GM21825 (cell line): ENCODE data around the gene SH3RF3.

Source experiments
- ATAC-seq: cut with Tn5 transposase; IDR thresholded peaks from one replicate; pipeline ENCODE4 v1.9.1; 2021; ENCODE audit warnings: mild to moderate bottlenecking, moderate library complexity; ENCODE audit not compliant: unreplicated experiment

SH3RF3 gene

DNA sequence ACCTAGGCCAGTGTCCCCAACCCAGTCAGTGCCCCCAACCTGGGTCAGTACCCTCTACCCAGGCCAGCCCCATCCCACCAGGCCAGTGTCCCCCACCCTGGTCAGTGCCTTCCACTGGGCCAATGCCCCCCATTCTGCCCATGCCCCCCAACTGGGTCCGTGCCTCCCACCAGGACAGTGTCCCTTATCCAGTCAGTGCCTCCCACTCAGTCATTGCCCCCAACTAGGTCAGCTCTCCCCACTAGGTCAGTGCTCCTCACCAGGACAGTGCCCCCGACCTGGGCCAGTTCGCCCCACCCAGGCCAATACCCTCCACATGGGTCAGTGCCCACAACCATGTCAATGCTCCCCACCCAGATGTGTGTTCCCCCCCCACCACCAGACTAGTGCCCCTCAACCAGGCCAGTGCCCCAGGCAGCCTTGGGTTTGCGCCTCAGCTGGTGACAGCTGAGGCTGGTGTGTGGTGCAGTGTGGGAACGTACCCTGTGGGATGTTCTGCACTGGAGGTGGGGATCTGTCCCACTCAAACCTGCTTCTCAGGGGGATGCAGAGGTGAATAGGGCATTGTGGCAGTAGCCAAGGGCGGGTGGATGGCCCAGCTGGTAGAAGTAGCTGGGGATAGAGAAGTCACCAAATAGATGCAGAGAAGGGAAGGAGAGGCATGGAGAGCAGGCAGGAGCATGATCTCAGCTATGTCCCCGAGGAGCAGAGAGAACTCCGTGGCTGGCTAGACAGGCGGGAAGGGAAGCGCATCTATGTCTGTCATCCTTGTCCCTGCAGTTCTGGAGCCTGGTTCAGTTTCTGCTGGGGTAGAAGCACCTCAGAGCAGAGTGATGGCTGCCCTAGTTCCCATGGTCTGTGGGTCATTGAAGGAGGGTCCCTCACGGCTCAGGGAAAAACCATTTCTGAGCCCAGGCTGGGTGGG lies 168.8 kb downstream of the SH3RF3 start:
- ATAC-seq, result no peak

DNA sequence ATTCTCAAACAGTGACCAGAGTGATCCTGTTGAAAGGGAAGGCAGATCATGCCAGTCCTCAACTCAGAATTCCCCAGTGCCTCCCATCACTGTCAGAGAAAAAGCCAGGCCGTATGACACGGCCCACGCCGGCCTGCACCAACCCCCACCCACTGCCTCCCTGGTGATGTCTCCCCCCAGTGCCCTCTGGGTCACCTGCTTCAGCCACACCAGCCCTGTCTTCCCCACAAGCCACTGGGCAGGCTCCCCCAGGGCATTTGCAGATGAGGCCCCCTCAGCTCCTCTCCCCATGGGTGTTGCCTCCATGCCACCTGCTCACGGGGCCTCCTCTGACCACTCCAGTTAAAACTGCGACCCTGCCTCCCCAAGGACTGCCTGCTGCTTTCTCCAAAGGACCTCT lies 169.8 kb downstream of the SH3RF3 start:
- no peak for ATAC-seq

DNA sequence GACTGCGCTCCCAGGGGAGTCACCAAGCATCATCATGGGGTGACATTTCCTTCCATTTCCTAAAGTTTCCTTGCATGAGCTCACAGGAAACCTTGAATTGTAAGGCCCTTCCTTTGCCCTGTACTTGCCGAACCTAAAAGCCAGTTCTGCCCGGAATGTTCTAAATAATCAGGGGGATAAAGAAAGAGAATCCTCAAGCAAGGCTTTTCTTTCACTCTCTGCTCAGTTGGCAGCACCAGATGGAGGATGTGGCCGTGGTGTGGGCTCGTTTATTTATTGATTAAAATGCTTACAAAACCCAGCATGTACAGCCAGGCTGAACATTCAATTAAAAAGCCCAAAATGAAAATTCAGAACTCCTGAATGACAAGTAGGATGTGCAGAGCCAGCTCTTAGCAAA lies 170.5 kb downstream of the SH3RF3 start:
- ATAC-seq, result no peak

DNA sequence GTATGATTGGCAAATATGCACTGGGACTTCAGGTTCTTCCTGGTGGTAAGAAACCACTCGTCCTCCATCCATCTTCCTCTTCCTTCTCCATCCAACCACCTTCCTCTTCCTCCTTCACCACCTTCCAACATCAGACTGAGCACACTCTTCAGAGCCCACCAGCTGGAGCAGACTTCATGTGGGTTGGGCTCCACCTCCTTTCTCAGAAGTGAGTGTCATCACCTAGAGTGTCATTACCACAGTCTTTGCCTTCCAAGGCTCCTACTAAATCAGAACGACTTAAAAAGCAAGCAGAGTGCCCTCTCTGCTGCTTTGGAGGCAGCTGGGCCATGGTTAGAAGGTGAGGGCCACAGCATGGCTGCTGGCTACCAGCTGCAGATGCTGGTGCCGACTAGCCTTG lies 171.6 kb downstream of the SH3RF3 start:
- ATAC-seq, result no peak

DNA sequence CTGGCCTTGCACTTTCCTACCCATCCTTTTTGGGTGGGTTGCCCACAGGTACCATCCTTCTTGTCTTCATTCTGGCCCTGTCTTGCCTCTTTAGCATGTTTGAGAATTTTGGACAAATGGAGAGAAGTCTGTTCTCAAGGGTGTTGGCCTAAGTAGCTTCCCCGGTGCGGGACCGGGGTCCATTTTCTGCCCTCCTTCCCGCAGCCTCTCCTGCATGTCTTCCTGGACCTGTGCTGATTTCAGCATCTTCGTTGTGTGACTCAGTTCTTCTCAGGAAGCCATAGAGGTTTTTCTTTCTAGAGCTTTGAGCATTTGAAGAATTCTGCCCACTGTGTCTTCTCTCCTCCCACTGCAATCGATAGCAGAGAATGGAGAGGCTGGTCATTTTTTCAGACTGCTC lies 172.7 kb downstream of the SH3RF3 start:
- ATAC-seq, result no peak

DNA sequence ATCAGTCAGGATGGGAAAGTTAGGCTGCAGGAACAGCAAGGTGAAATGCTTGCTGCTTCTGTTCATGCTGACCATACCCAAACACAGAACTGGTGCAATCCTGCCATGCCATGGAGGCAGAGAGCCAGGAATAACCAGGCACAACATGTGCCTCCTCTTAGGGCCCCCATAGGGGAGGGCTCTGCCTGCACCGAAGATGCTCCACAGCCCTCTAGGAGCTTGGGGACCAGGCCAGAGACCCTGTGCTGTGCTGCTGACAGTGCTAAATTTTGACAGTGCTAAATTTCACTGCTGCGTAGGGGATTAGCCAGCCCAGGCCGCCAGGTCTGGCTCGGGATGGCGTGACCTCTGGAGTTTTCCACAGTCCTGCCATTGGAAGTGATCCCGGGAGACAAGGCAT lies 173.3 kb downstream of the SH3RF3 start:
- ATAC-seq, result no peak

DNA sequence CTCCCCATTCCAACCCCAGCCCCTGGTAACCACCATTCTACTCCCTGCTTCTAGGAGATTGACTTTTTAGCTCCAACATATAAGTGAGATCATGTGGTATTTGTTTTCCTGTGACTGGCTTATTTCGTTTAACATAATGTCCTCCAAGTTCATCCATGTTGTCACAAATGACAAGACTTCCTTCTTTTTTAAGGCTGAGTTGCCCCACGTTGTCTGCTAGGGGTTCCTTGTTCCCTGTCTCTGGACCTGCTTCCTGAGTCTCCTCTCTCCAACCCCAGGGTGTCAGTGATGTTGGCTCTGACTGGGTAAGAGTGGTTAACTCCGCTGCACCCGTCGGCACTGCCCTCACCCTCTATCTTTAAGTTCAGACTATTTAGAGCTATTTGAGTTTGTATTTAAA lies 175.2 kb downstream of the SH3RF3 start:
- no peak for ATAC-seq

DNA sequence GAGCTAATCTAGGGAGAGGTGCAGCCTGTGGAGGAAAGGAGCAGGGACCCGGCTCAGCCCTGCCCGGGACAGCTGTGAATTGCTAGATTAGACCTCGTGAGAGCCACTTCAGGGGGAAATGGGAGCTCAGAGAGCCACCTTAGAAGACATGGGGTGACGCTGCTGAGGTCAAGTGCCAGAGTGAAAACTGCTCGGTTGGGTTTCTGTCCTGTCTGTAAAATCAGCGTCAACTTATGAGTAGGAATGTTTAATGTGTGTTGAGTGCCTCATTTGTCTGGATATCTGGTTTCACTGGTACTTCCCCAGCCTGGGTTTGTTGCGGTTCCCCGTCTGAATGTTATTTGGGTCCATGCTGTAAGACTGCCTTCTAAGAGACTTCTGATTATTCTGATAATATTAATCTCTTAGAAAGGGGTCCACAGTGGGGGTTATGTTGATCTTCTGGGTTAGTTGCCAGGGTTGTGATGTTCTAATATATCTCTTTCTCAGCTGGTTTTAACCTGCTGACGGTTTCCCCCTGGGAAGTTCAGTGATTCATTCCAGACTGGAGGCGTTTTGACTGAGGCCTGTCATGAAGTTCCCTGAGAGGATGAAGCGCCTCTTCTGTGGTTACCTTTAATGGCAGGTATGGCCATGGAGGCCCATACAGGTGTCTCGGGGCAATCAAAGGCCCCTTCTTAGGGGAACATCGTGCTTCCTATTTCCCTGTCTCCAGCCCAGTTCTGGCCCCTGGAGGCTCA lies 175.9 kb downstream of the SH3RF3 start:
- ATAC-seq, result no peak

DNA sequence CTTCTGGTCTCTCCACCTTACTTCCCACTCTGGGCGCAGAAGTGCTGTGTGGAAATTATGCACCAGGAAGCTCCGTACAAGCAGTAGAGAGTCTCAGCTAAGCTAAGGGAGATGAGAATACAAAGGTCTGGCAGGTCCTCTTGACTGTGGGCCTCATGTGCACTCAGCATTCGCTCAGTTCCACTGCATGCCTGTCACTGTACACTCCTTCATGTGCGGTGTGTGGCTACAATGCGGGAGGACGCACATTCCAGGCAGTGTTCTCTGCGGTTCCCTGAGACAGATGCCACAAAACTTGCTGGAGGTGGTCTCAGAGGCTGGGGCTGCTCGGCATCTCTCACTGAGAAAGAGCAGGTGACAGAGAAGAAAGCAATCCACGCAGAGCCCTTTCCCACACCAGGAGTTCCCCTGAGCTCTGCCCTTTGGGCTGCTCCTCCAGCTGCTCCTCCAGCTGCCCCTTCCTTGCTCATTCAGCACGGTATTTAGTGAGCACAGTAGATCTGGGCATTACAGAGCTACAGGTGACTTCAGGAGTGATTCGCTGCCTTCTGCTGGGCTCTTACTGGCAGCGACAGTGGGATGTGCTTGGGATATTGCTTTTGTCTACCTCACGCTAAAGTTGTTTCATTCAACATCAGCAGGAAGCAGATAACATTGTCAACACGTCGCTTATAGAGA lies 176.6 kb downstream of the SH3RF3 start:
- no peak for ATAC-seq

DNA sequence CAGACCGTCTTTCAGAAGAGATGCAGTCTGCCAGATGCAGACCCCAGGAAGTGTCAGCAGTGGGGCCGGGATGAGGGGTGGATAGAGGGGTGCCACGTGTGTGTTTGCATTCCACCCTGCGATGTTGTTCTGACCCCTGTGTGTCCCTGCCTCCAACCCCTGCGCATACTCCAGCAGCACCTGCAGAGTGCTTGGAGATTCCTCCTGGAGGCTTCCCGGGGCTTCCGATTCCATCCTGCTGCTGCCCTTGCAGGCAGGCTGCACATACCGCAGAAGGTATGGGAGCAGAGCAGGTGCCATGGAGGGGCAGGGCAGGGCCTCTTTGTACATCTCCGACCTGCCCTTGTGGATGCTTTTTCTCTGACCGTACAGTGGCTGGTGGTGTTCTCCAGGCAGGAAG lies 177.2 kb downstream of the SH3RF3 start:
- ATAC-seq, result no peak

DNA sequence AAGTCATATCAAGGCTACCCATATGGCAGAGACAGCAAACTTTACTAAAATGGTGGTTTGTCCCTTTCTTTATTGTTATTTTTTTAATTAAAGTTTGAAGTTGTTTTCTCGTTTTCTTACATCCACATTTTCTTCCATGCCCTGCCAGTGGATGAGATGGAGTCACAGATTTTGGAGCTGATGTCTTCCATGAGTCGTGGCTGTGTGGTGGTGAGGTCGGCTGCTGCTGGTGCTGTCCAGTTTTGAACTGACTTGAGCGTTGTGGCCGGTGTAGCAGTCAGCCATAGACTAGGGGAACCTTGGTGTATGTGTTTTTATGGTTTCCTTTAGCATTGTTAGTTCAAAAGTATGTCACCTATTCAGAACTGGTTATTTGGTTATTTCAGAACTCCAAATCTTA lies 182.8 kb downstream of the SH3RF3 start:
- no peak for ATAC-seq

DNA sequence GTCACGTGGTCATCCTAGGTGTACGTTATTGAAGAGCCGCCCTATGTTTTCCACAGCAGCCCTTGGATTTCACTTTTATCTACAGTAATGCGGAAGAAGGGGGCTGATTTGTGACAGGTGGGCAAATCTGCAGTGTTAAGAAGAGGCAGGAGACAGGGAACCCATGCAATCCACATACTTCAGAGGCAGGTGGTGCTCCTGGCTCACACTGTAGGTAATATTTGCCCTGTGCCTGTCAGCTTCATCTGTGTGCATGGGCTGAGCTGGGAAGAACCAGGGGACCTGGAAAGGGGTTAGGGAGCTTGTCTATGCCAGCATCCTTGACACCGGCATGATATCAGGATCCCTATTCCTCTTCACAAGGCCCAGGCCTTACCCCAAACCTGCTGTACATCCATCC lies 183.9 kb downstream of the SH3RF3 start:
- ATAC-seq, result no peak

DNA sequence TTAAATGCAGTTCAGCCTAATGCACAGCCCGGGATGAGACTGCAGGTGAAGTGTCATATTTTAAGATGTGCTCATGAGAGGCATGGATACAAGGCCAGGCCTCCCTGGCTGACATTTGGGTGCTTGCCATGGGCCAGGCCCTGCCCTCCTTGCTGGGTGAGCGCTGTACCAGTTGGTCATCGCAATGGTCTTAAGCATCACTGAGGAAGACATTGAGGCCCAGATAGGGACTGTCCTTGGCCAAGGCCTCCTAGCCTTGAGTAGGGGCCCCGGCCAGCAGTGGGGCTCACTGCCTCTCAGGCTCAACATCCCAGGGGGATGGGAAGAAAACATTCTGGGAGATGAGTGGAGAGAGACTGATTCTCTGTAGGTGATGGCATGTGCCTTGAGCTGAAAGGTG lies 184.3 kb downstream of the SH3RF3 start:
- no peak for ATAC-seq

DNA sequence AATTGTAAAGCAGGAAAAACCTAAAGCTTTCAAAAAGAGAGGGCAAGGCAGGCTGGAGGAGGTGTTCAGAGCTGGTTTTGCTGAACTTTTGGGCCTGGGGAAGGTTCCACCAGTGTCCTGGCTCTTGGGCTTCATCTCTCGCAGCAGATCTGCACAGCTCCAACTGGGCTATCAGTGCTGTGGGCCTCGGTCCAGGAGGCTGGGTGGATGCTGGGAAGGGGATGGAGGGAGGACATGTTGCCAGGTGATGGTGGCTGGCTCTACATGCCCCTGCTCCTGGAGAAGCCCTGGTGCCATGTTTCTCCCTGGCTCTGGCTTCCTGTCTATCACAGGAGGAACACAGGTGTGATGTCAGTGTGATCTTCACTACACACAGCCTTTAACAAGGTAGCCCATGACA lies 187.1 kb downstream of the SH3RF3 start:
- ATAC-seq, result no peak

DNA sequence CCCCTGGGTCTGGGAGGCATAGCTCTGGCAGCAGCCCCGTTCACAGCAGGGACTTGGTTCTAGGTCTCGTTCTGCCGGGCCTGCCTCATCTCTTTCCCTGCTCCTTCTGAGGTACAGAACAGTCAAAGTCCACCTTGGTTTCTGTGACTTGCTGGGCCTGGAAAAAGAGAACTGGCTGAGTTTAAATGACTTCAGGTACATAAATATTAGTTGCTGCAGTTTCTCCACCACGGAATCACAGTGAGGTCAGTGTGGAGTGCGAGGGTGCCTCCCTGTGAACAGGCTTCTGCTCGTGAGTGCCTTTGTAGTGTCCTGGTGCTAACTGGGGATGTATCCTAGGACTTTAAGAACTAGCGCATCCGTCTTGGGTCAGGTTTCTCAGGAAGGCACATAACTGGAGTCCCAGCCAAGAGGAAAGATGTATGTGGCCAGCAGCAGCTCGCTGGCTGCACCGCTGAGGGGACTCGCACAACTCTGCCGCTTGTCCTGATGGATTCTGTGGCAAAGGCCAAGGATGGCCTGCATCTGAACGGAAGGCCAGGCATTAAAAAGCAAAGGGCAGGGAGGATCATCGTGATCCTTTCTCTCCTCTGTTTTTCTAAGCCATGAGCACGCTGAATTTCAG lies 188.6 kb downstream of the SH3RF3 start:
- ATAC-seq, result no peak

DNA sequence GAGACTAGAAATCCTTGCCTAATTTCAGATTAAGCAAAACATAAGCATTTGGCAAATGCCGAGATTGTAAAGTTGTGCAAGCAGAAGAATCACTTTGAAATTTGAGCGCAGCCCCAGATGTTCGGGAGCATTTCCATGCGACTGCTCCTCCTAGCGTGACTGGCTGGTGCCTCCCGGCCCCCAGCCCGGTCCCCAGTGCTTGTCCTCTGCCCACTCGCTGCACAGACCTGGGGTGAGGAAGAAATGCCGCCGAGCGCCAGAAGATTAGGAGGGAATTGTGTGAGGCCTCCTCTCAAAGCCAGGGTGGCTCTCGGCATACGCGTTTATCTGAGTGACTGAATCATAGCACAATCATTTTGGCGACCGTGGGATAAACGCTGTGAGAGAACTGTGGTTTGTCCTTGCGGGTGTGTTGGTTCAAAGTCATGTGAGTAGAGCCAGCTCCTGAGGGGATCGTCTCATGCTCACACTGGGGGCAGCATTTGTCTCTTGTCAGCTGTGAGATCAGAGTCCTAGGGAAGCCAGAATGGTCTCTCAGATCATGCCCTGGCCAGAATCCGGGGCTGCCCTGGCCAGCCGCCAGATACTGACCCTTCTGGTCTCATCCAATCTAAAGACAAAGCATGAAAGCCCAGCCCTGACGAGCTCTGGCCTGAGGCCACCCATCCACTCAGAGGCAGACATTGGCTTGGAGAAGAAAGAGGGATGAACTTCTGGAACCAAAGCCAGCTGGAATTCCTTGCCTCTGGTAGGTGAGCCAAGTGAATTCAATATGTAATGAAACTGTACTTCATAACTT lies 189.3 kb downstream of the SH3RF3 start:
- no peak for ATAC-seq

DNA sequence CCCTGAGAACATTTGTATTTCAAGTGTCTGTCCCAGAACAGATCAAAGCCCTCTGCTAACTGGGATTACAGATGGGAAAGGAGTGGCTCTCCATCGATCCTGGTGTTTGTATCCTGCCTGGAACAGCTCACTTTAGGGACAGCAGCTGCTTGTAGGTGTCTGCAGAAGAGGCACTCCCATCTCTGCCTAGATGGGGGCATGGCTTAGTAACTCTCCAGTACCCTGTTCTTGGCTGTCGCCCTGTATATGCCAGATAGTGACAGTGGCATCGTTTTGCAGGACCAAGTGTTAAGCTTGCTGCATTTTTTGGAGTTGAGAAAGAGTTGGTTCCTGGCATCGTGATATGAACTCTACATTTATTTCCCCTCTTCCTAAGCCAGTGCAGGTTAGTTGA lies 189.9 kb downstream of the SH3RF3 start:
- ATAC-seq, result no peak

DNA sequence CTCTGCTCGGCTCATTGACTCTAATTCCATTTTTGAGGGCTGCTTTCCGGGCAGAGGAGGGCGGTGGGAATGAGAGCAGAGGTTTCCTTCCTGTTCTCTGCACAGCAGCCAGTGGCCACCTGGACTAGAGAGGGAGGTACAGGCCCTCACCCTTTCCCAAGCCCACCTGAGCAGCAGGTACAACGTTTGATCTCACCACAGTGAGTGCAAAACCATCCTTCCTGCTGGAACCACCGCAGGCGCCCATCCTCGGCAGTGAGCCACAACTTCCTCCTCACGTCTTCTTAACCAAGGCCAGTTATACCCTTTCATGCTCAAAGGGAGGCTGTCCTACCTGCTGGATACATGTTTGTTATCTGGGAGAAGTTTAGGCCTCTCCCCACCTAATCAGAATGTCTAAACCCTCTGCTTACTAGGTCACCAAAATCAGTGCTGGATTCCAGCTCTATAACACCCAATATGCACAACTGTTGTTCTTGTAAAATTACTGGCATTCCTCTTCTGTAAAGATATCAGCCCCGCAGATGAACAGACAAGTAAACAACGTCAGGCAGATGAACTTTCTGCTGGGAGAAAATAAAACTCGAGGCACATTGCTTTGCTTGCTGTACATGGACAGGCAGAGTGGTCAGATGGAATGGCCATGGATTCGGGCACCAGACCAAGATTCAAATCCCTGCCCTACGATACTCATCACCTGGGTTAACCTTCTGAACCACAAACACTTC lies 191.4 kb downstream of the SH3RF3 start:
- ATAC-seq, result no peak

DNA sequence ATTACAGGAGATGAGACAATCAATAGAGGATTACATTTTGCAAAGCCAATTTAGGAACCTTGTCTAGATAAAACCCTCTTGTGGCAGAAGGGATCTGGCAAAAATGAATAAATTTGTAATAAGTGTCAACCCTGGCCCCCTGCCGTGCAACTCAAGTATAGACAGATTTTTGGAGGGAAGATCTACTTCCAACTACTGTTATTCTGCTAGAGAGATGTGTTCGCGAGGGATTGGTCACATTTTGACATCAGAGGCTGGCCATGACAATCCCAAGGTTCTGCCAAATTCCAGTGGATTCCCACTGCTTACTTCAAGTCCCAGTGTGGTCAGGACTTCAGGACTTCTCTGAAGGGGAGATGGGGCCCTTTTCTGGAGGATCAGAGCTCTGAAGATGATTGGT lies 192.6 kb downstream of the SH3RF3 start:
- ATAC-seq, result no peak

DNA sequence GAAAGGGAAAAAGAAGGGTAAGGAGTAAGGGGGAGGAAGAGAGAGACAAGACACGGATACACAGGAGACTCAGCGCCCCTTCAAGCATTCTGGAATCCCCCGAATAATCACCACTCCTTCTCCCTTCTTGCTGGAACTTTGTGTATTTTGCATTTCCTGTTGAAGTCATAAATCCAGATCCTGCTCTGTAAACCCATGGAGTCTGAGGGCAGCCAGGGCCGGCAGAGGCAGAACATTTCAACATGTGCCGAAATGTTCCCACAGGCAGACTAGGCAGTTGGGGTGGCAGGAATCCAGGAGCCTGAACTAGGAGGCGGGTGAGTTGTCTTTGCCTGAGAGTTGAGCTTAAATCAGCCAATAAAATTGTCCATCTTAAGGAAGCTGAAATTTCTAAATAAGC lies 193.1 kb downstream of the SH3RF3 start:
- ATAC-seq, result no peak
